ENCODE measurements around the gene GPHN. TPM values are rescaled to one million over a fixed set of nuclear protein-coding genes. Genes with fewer than 3 reads are reported as not detected.
A peak's percentile ranks its signal among the peaks of the same experiment; 100 is the strongest.

GPHN gene
- total and polyA plus RNA-seq, 10 of the 15 experiments (the other 5 are each of a cell fraction or from before 2014, with no cell fraction given), result 22.3 to 48.8 (median 33.1) TPM

- no peak overlapping the region for H3K9ac ChIP-seq (ENCODE audit: control insufficient read depth, insufficient read depth, low read length)
- H3K4me1 ChIP-seq (ENCODE audit: control insufficient read depth, insufficient read depth, low read length), result no peaks in the 10 kb centered on the region
- no peak overlapping the region for H3K4me2 ChIP-seq (ENCODE audit: control insufficient read depth, insufficient read depth)
- H2AFZ ChIP-seq (ENCODE audit: control insufficient read depth, low read depth, low read length), result no peak overlapping the region
- FAIRE-seq (no peak), ATAC-seq (peak; percentile 45), DNase-seq (ENCODE audit: low read depth, low spot score) (no peak)
- peaks cover 2% of the 10 kb centered on the region; the same call in 2 of the 3 replicates for H3K9me3 ChIP-seq (replicated peaks; ENCODE audit: control insufficient read depth, insufficient read depth, low read length)
- CTCF ChIA-PET, result interaction anchor here (1.1 to 1.9 kb wide), 3 partner anchors 11 to 22 kb away, joined by 3 to 5 read pairs (median 3); no protein-coding TSS in a partner anchor
- H3K4me3 ChIP-seq, result no peak overlapping the region
- no peaks in the 10 kb centered on the region for H3K27me3 ChIP-seq (replicated peaks in 1 of 2; ENCODE audit: control insufficient read depth in 2 of 2, insufficient read depth in 2 of 2, low read length in 1 of 2)
- intact Hi-C loops (cut with micrococcal nuclease; ENCODE audit: unreplicated experiment) (no loop called here), in situ Hi-C loops (cut with MboI) (no loop called here)
- POLR2A ChIA-PET, result no interaction called here
- H3K36me3 ChIP-seq (ENCODE audit: control insufficient read depth in 2 of 2, insufficient read depth in 2 of 2, low read length in 1 of 2), result no peaks in the 10 kb centered on the region
- no peak overlapping the region for H3K27ac ChIP-seq (ENCODE audit: control insufficient read depth, insufficient read depth)
- RAD21 ChIA-PET (ENCODE audit: unreplicated experiment), result interaction anchor here (0.8 to 1.8 kb wide), 3 partner anchors 9 to 15 kb away, joined by 3 to 6 read pairs (median 5); no protein-coding TSS in a partner anchor
- H4K20me1 ChIP-seq (ENCODE audit: control insufficient read depth, insufficient read depth), result no peaks in the 10 kb centered on the region
- SMC1A ChIA-PET (ENCODE audit: uncharacterized antibody, unreplicated experiment), result interaction anchor here (1.1 to 2.0 kb wide), 6 partner anchors 10 to 136 kb away, joined by 3 to 6 read pairs (median 4); no protein-coding TSS in a partner anchor
- peaks cover 12% of the 10 kb centered on the region for H3K79me2 ChIP-seq (ENCODE audit: control insufficient read depth, insufficient read depth, low read length)
- TF ChIP-seq MEF2A (IDR thresholded peaks at IDR 0.05; ENCODE audit: insufficient read depth, low read depth, low read length) (0 out of 2 replicates have a peak, but pooled peaks have one; percentile 18), IRF5 (IDR thresholded peaks at IDR 0.05; ENCODE audit: borderline replicate concordance) (no peak)
- BruUV-seq (replicated peaks), result no TSS peak
These were observed 126.9 kb downstream of the GPHN start for GRCh38 chr14:66634876-66635275.

GRCh38 chr14:66635435-66635834 is 127.5 kb downstream of the GPHN start:
- no peak for DNase-seq (ENCODE audit: low read depth, low spot score)
- Histone ChIP-seq H3K27me3 (replicated peaks in 1 of 2; ENCODE audit: control insufficient read depth in 2 of 2, insufficient read depth in 2 of 2, low read length in 1 of 2) (no peaks in the 10 kb centered on the region), H3K4me3 (no peak overlapping the region), H3K9me3 (replicated peaks; ENCODE audit: control insufficient read depth, insufficient read depth, low read length) (peaks cover 2% of the 10 kb centered on the region; the same call in 2 of the 3 replicates), H3K79me2 (ENCODE audit: control insufficient read depth, insufficient read depth, low read length) (peaks cover 12% of the 10 kb centered on the region), H3K4me2 (ENCODE audit: control insufficient read depth, insufficient read depth) (no peak overlapping the region), H3K36me3 (ENCODE audit: control insufficient read depth in 2 of 2, insufficient read depth in 2 of 2, low read length in 1 of 2) (no peaks in the 10 kb centered on the region), H3K9ac (ENCODE audit: control insufficient read depth, insufficient read depth, low read length) (no peak overlapping the region), H3K27ac (ENCODE audit: control insufficient read depth, insufficient read depth) (no peak overlapping the region), H2AFZ (ENCODE audit: control insufficient read depth, low read depth, low read length) (no peak overlapping the region), H3K4me1 (ENCODE audit: control insufficient read depth, insufficient read depth, low read length) (no peaks in the 10 kb centered on the region), H4K20me1 (ENCODE audit: control insufficient read depth, insufficient read depth) (no peaks in the 10 kb centered on the region)
- no peak for FAIRE-seq
- intact Hi-C loops (cut with micrococcal nuclease; ENCODE audit: unreplicated experiment) (no loop called here), in situ Hi-C loops (cut with MboI) (no loop called here)
- RAD21 ChIA-PET (ENCODE audit: unreplicated experiment), result interaction anchor here (0.8 to 1.8 kb wide), 2 partner anchors 9 to 14 kb away, joined by 3 to 5 read pairs; no protein-coding TSS in a partner anchor
- SMC1A ChIA-PET (ENCODE audit: uncharacterized antibody, unreplicated experiment), result interaction anchor here (1.1 to 1.4 kb wide), 5 partner anchors 9 to 129 kb away, joined by 3 to 6 read pairs (median 5); no protein-coding TSS in a partner anchor
- CTCF ChIA-PET, result interaction anchor here (1.1 to 1.9 kb wide), 3 partner anchors 12 to 22 kb away, joined by 3 to 5 read pairs (median 3); no protein-coding TSS in a partner anchor
- WGBS (ENCODE audit: insufficient coverage, insufficient replicate concordance, low lambda C conversion rate, missing lambda C conversion rate), result 96% methylated on average over 2 of the region's 2 CpGs
- BruUV-seq (replicated peaks), result no TSS peak
- POLR2A ChIA-PET, result no interaction called here
- no peak for ATAC-seq
- TF ChIP-seq ASH2L (IDR thresholded peaks at IDR 0.05; ENCODE audit: borderline replicate concordance, low read depth) (no peak), MAX (IDR thresholded peaks at IDR 0.05; ENCODE audit: low read depth, low read length) (no peak), RBBP5 (conservative IDR thresholded peaks at IDR 0.05) (no peak), ESRRA (IDR thresholded peaks at IDR 0.05; ENCODE audit: low read length) (no peak), RAD21 (IDR thresholded peaks at IDR 0.05; ENCODE audit: insufficient read depth, low read depth, low read length) (no peak), ZNF687 (IDR thresholded peaks at IDR 0.05) (no peak)
